DND-41 (cell line): ENCODE measurements around the gene PGAM1.

Experiments used
- EZH2 ChIP-seq: IDR thresholded peaks from 3 replicates; pipeline ENCODE4 v1.6.1; 2012; ENCODE audit warnings: borderline replicate concordance, low read depth, mild to moderate bottlenecking, moderate library complexity, low read length, inconsistent platforms; ENCODE audit not compliant: severe bottlenecking
- TF ChIP-seq, protein P1 (sequence below): IDR thresholded peaks from 2 replicates; pipeline ENCODE4 v1.5.1; 2012; ENCODE audit warnings: borderline replicate concordance, low read length, moderate library complexity, mild to moderate bottlenecking; ENCODE audit not compliant: poor library complexity, severe bottlenecking; ENCODE audit errors: extremely low read depth

- TF ChIP-seq, protein P1, sequence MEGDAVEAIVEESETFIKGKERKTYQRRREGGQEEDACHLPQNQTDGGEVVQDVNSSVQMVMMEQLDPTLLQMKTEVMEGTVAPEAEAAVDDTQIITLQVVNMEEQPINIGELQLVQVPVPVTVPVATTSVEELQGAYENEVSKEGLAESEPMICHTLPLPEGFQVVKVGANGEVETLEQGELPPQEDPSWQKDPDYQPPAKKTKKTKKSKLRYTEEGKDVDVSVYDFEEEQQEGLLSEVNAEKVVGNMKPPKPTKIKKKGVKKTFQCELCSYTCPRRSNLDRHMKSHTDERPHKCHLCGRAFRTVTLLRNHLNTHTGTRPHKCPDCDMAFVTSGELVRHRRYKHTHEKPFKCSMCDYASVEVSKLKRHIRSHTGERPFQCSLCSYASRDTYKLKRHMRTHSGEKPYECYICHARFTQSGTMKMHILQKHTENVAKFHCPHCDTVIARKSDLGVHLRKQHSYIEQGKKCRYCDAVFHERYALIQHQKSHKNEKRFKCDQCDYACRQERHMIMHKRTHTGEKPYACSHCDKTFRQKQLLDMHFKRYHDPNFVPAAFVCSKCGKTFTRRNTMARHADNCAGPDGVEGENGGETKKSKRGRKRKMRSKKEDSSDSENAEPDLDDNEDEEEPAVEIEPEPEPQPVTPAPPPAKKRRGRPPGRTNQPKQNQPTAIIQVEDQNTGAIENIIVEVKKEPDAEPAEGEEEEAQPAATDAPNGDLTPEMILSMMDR, result no peak
- TF ChIP-seq EZH2, result no peak
Observed at GRCh38 chr10:97451605-97452004, 25.6 kb downstream of the PGAM1 start.
